ENCODE data around the gene ULK3. TPM values are rescaled to one million over a fixed set of nuclear protein-coding genes. Genes with fewer than 3 reads are reported as not detected.

The ULK3 gene
- total RNA-seq, 4 donors from 2014 or later = 105 to 330 (median 129) TPM

DNA sequence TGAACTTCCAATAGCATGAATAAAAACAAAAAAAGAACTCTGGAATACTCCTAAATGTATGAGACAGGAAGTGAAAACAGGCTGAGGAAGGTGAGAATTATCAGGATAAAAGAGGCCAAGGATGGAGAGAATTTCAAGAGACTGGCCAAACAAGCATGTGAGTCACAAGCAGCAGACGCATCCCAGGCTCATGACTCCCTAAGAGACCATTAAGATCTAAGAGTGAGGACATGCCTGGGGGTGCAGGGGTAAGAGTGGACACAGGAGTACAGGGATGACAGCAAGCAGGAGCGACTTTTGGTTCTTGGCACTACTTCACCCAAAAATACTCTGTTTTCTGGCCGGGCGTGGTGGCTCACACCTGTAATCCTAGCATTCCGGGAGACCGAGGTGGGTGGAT is 23.1 kb upstream of the ULK3 start:
- DNase-seq (ENCODE audit: low spot score in 2 of 2) = no peak
- Histone ChIP-seq H3K27ac (peak overlapping the region; percentile 74), H3K4me3 (no peak overlapping the region), H3K27me3 (no peaks in the 10 kb centered on the region), H3K4me1 (peaks cover 81% of the 10 kb centered on the region), H3K36me3 (no peaks in the 10 kb centered on the region), H3K9me3 (no peaks in the 10 kb centered on the region)
- WGBS = 57% methylated on average over 6 of the region's 6 CpGs
- TF ChIP-seq POLR2AphosphoS5 (IDR thresholded peaks at IDR 0.05) (no peak), POLR2A (IDR thresholded peaks at IDR 0.05) (no peak), EP300 (IDR thresholded peaks at IDR 0.05) (no peak)
- TF ChIP-seq, protein P1, sequence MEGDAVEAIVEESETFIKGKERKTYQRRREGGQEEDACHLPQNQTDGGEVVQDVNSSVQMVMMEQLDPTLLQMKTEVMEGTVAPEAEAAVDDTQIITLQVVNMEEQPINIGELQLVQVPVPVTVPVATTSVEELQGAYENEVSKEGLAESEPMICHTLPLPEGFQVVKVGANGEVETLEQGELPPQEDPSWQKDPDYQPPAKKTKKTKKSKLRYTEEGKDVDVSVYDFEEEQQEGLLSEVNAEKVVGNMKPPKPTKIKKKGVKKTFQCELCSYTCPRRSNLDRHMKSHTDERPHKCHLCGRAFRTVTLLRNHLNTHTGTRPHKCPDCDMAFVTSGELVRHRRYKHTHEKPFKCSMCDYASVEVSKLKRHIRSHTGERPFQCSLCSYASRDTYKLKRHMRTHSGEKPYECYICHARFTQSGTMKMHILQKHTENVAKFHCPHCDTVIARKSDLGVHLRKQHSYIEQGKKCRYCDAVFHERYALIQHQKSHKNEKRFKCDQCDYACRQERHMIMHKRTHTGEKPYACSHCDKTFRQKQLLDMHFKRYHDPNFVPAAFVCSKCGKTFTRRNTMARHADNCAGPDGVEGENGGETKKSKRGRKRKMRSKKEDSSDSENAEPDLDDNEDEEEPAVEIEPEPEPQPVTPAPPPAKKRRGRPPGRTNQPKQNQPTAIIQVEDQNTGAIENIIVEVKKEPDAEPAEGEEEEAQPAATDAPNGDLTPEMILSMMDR (IDR thresholded peaks at IDR 0.05) = no peak

DNA sequence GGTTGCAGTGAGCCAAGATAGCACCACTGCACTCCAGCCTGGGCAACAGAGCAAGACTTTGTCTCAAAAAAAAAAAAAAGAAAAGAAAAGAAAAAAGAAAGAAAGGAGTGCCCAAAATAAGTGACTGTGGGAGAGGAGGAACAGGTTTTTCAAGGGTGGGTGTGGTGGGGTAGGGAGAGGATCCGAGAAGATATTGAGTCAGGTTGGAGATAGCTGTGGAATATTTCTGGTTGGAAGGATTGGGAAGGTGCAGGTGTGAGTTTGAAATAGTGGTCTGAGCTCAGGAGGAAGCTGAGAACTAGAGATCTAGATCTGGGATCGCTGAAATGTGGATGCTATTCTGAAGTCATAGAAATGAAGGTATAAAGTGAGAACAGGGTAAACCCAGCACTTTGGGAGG is 22.4 kb upstream of the ULK3 start:
- Histone ChIP-seq H3K27me3 (no peaks in the 10 kb centered on the region), H3K27ac (peak overlapping the region; percentile 9), H3K4me1 (peaks cover 73% of the 10 kb centered on the region), H3K4me3 (no peak overlapping the region), H3K36me3 (no peaks in the 10 kb centered on the region), H3K9me3 (no peaks in the 10 kb centered on the region)
- TF ChIP-seq POLR2AphosphoS5 (IDR thresholded peaks at IDR 0.05) (no peak), POLR2A (IDR thresholded peaks at IDR 0.05) (no peak), EP300 (IDR thresholded peaks at IDR 0.05) (no peak)
- TF ChIP-seq, protein P1 (IDR thresholded peaks at IDR 0.05) = no peak
- WGBS = 56% methylated on average over 2 of the region's 2 CpGs
- DNase-seq (ENCODE audit: low spot score in 2 of 2) = no peak

DNA sequence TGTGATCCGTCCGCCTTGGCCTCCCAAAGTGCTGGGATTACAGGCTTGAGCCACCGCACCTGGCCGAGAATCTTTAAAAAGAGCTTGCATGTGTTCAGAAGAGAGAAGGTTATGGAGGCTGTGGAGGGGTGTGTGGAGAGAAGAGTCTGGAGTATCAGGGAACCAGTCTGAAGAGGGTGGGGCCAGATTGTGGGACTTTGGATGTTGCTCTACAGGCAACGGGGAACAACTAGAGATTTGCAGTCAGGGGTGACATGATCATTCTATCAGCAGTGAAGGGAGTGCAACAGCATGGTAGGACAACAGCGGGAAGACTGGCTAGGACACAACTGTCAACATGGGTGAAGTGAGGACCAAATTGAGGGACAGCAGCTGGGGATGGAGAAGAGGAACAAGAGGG is 21.3 kb upstream of the ULK3 start:
- no peak overlapping the region for H3K27ac ChIP-seq
- H3K4me3 ChIP-seq = no peak overlapping the region
- DNase-seq (ENCODE audit: low spot score in 2 of 2) = no peak
- TF ChIP-seq POLR2A (IDR thresholded peaks at IDR 0.05) (no peak), POLR2AphosphoS5 (IDR thresholded peaks at IDR 0.05) (no peak), EP300 (IDR thresholded peaks at IDR 0.05) (no peak)
- TF ChIP-seq, protein P1 (IDR thresholded peaks at IDR 0.05) = no peak
- no peaks in the 10 kb centered on the region for H3K27me3 ChIP-seq
- H3K9me3 ChIP-seq = no peaks in the 10 kb centered on the region
- no peaks in the 10 kb centered on the region for H3K36me3 ChIP-seq
- WGBS = 76% methylated on average over 6 of the region's 6 CpGs
- H3K4me1 ChIP-seq = peaks cover 70% of the 10 kb centered on the region

DNA sequence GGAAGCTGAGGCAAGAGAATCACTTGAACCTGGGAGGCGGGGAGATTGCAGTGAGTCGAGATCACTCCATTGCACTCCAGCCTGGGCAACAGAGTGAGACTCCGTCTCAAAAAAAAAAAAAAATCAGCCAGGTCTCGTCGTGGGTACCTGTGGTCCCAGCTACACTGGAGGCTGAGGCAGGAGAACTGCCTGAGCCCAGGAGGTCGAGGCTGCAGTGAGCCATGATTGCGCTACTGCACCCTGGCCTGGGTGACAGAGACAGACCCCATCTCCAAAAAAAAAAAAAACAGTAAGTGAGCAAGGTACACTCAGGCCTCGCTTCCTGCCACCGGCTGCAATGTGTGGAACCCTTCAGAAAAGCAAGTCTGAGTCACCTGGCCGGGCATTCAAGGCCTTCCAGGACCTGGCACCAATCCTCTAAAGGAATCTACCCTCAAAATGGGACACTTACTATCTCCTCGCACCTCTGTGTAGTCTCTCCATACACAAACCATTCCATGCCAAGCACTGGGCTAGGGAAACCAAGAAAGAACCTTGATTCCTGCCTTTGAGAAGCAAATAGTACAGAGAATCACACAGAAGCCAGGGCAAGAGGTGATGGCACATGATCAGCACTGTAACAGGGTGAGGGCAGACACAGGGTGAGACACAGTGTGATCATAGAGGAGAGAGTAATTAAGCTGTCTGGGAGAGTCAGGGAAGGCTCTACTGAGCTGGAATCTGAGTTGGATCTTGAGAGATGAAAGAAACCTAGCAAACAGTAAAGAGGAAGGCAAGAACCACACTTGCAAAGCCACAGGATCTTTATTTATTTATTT is 20.5 kb upstream of the ULK3 start:
- no peak overlapping the region for H3K4me3 ChIP-seq
- H3K9me3 ChIP-seq = no peaks in the 10 kb centered on the region
- no peaks in the 10 kb centered on the region for H3K36me3 ChIP-seq
- no peaks in the 10 kb centered on the region for H3K27me3 ChIP-seq
- WGBS = 82% methylated on average over 11 of the region's 11 CpGs
- TF ChIP-seq EP300 (IDR thresholded peaks at IDR 0.05) (no peak), POLR2AphosphoS5 (IDR thresholded peaks at IDR 0.05) (no peak), POLR2A (IDR thresholded peaks at IDR 0.05) (no peak)
- TF ChIP-seq, protein P1 (IDR thresholded peaks at IDR 0.05) = no peak
- no peak overlapping the region for H3K27ac ChIP-seq
- H3K4me1 ChIP-seq = peaks cover 67% of the 10 kb centered on the region
- DNase-seq (ENCODE audit: low spot score in 2 of 2) = no peak

DNA sequence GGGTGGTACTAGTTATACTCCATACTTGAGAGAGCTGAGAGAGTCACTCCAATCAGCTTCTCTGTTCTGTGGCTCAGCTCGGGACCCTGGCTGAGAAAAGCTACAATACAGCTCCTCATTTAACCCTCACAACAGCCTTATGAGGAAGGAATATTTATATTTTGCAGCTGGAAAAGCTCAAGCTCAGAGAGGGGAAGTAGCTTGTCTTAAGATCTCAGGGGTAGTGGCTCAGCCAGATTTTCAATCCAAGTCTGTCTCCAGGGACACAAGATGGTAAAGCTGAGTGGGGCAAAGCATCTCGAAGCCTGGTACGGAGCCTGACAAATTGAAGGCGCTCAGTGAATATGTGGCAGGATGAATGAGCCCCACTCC is 15.4 kb upstream of the ULK3 start:
- Histone ChIP-seq H3K36me3 (peaks cover 8% of the 10 kb centered on the region), H3K27ac (no peak overlapping the region), H3K4me1 (peaks cover 55% of the 10 kb centered on the region), H3K4me3 (no peak overlapping the region), H3K9me3 (no peaks in the 10 kb centered on the region), H3K27me3 (no peaks in the 10 kb centered on the region)
- TF ChIP-seq EP300 (IDR thresholded peaks at IDR 0.05) (no peak), POLR2A (IDR thresholded peaks at IDR 0.05) (no peak), POLR2AphosphoS5 (IDR thresholded peaks at IDR 0.05) (no peak)
- TF ChIP-seq, protein P1 (IDR thresholded peaks at IDR 0.05) = no peak
- WGBS = 75% methylated on average over 4 of the region's 4 CpGs
- DNase-seq (ENCODE audit: low spot score in 2 of 2) = no peak
